Putamen (tissue), 1 donor: ENCODE measurements around the gene MTPN.

Experiments used
- DNase-seq: peaks from one replicate; pipeline ENCODE4 v3.0.0-alpha.2; 2016; ENCODE audit warnings: low spot score

The MTPN gene

GRCh38 chr7:135884495-135885232 is 92.5 kb downstream of the MTPN start:
- DNase-seq = no peak

GRCh38 chr7:135879233-135879632 is 97.9 kb downstream of the MTPN start:
- DNase-seq = no peak

- no peak for DNase-seq
These were observed 98.9 kb downstream of the MTPN start for GRCh38 chr7:135878284-135878683.

- no peak for DNase-seq
These were observed 99.4 kb downstream of the MTPN start for GRCh38 chr7:135877805-135878204.
